Activated CD4-positive, alpha-beta T cell treated with anti-CD3 and anti-CD28 coated beads, Interleukin-2, amount 10 ng/mL, durations not matched to agents 24 days and 14 days (primary cell): ENCODE results near the gene CISTR. TPM values are rescaled to one million over a fixed set of nuclear protein-coding genes. Genes with fewer than 3 reads are reported as not detected.
"Not testable (repeated sequence)": the region's sequence is repeated elsewhere in the genome, so short reads cannot be mapped to it uniquely, and the experiment has no call there.

Experiments
- DNase-seq: peaks from one replicate; pipeline ENCODE4 v3.0.0; 2022
- H3K27ac Mint-ChIP-seq: one replicate; pipeline ENCODE4 v1.8.0; 2022; ENCODE audit warnings: mild to moderate bottlenecking, mixed read lengths
- H3K27me3 Mint-ChIP-seq: one replicate; pipeline ENCODE4 v1.8.0; 2022; ENCODE audit warnings: mixed read lengths
- H3K36me3 Mint-ChIP-seq: one replicate; pipeline ENCODE4 v1.8.0; 2022; ENCODE audit warnings: low read depth, mild to moderate bottlenecking, mixed read lengths
- H3K4me1 Mint-ChIP-seq: one replicate; pipeline ENCODE4 v1.8.0; 2021; ENCODE audit warnings: mixed read lengths
- H3K4me3 Mint-ChIP-seq: one replicate; pipeline ENCODE4 v1.8.0; 2022; ENCODE audit warnings: mild to moderate bottlenecking, moderate library complexity, mixed read lengths
- H3K9me3 Mint-ChIP-seq: one replicate; pipeline ENCODE4 v1.8.0; 2021; ENCODE audit warnings: mixed read lengths
- intact Hi-C: fragments of 100-400 bp; cut with micrococcal nuclease; formaldehyde crosslinking; loops from one replicate; pipeline ENCODE4 v1.15.1; 2023
- total RNA-seq: library from RNA; stranded (reverse); gene quantifications from 2 replicates; pipeline ENCODE4 v1.2.3, GENCODE V29; 2022

Gene CISTR
- total RNA-seq: not detected in 2 replicates

DNA sequence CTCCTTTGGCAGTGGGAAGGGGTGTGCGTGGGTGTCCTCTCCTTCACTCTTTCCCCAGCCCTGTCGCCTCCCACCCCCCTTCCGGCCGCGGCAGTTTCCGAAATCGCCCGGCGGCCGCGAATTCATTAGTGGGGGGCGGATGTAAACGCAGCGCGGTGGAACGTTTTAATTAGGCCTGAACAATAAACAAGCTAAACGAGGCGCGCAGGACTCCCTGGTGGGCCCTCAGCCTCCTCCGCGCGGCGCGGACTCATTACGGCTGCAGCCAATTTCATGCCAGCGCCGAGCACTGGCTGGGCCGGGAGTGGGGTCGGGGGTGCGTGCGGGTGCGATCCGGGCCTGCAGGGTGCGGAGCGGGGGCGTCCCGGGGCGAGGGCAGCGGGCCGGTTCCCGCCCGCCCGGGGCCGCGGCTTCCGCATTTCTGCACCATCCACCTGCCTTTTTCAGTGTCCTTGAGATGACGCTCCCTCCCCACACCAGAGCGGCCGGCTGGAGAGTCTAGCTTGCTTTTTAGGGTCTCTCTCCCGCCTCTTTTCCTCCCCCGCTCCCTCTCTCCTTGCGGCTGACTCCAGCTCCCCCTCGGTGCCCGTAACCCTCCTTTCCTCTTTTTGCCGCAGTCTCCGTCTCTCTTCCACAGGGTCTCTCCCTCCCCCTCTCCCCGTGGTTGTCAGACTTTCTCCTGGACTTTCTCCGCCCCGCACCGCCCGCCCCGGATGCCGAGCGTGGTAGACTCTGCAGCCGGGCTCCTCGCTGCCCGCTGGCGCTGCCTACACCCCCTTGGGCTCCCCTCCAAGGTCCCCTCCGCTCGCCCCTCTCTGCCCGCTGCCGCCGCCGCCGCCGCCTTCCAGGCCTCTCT lies at the start of gene CISTR:
CISTR (minus strand) TSS at position 644 of the 856 bp plus-strand sequence.
- Mint-ChIP-seq H3K9me3 (no peaks in the 10 kb centered on the region), H3K27ac (no peak within 1 kb of the TSS), H3K4me3 (no peak within 1 kb of the TSS), H3K27me3 (peaks cover 5% of the 10 kb centered on the region), H3K36me3 (no peaks in the 10 kb centered on the region), H3K4me1 (peaks cover 26% of the 10 kb centered on the region)
- peak; percentile 74 for DNase-seq
- intact Hi-C loops: no loop called here

DNA sequence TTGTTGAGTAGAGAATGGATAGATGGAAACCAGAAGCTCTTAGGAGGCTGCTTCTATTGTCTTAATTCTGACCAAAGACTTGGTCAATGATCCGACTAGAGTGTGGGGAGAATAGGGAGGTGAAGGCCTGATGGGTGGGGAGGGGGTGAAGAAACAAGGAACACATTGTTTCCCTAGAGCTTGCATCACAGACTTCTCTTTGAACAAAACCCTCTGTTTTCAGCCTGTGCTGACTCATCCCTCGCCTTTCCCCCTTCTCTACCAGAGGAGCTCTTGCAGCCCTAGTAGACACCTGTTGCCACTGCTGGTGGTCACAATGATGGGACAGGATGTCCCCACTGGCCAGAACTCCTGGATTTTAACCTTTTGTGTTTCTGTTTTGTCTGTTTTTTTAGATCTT lies 46.8 kb upstream of the CISTR start:
- Mint-ChIP-seq H3K36me3 (no peaks in the 10 kb centered on the region), H3K9me3 (no peaks in the 10 kb centered on the region), H3K4me3 (no peak overlapping the region), H3K27ac (no peak overlapping the region), H3K4me1 (no peaks in the 10 kb centered on the region), H3K27me3 (peaks cover 32% of the 10 kb centered on the region)
- intact Hi-C loops: no loop called here
- DNase-seq: no peak

DNA sequence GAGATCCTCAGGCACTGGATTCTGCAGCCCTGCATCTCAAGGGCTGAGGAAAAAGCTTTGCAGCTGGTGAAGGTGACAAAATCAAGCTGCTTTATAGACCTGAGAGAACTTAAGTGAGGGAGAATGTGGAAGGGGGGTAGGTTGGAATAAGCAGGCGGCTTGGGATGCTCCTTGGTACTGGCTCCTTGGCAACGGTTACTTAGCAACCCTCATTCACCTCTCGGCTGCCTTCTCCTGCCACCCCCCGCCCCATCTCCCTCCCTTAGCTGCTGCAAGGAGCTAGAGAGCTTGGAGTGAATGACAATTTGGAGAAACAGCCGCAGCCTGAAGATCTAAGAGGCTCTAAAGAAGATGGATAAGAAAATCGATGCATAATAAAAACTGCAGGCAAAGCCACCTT lies 44.1 kb upstream of the CISTR start:
- peaks cover 19% of the 10 kb centered on the region for H3K27me3 Mint-ChIP-seq
- no peak overlapping the region for H3K4me3 Mint-ChIP-seq
- H3K9me3 Mint-ChIP-seq: no peaks in the 10 kb centered on the region
- no peaks in the 10 kb centered on the region for H3K36me3 Mint-ChIP-seq
- intact Hi-C loops: no loop called here
- H3K27ac Mint-ChIP-seq: no peak overlapping the region
- H3K4me1 Mint-ChIP-seq: no peaks in the 10 kb centered on the region
- DNase-seq: no peak

DNA sequence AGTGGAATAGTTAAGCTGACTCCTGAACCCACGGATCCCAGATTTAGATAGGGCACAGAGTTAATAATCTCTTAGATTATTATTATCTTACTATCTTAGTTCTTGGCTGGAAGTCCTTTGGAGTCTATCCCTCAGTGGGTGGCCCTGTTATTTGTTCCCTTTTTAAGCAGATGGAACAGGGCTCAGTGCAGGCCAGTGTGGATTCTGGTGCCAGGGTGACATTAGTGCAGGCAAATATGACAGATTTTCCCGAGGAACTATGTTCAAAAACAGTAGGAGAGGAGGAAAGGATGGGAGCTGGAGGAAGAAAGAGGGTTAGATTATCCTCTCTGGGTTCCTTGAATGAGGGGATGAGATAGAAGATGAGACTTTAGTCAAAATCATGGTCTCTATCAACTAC lies 41.4 kb upstream of the CISTR start:
- no peaks in the 10 kb centered on the region for H3K36me3 Mint-ChIP-seq
- H3K27ac Mint-ChIP-seq: no peak overlapping the region
- intact Hi-C loops: no loop called here
- peaks cover 17% of the 10 kb centered on the region for H3K27me3 Mint-ChIP-seq
- no peaks in the 10 kb centered on the region for H3K4me1 Mint-ChIP-seq
- H3K9me3 Mint-ChIP-seq: no peaks in the 10 kb centered on the region
- no peak overlapping the region for H3K4me3 Mint-ChIP-seq
- DNase-seq: no peak

DNA sequence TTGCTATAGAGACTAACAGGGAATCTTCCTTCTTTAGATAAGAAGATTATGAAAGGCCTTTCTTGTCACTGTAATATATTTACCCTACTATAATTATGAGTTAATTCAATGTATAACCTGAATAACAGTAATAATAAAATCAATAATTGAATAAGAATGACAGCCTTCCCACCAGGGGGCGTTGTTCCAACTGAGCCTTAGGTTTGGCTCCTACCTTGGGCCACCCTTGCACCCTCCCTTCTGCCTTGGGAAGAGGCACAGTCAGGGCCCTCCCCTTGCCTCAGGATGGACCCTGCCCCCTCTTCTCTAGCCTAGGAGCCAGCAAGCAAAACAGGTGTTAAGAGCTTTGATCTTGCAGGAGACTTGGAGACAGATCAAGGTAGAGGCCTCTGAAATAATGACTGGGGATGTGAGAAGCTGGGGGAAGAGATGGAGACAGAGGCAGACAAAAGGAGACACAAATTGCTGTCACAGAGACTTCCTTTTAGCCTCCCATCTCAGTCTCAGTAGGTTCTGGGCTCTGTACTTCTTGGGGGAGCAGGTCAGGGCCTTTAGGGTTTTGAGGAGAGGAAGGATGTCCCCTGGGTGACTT lies 40.1 kb upstream of the CISTR start:
- peak; percentile 62 for DNase-seq
- no peaks in the 10 kb centered on the region for H3K4me1 Mint-ChIP-seq
- no peaks in the 10 kb centered on the region for H3K36me3 Mint-ChIP-seq
- H3K27ac Mint-ChIP-seq: no peak overlapping the region
- H3K27me3 Mint-ChIP-seq: peaks cover 16% of the 10 kb centered on the region
- H3K9me3 Mint-ChIP-seq: no peaks in the 10 kb centered on the region
- no peak overlapping the region for H3K4me3 Mint-ChIP-seq
- intact Hi-C loops: no loop called here

DNA sequence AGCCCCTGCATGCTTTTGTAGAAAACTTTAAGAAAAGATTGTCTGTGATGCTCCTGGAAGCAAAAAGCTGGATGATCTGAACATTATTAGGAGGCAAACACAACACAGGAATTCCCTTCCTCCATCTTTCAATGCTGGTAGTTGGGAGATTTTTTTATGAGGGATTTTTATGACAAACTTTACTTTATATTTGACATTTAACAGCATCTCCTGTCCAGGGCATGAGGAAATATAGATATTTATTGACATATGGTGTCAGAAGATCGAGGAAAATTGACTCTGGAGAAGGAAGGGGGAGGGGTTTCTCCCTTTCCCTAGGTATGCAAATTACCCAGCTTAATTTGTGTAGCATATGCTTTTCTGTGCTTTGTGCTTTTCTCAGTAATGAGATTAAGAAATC lies 37.8 kb upstream of the CISTR start:
- Mint-ChIP-seq H3K27ac (no peak overlapping the region), H3K4me1 (no peaks in the 10 kb centered on the region), H3K27me3 (peaks cover 26% of the 10 kb centered on the region), H3K4me3 (no peak overlapping the region), H3K9me3 (no peaks in the 10 kb centered on the region), H3K36me3 (no peaks in the 10 kb centered on the region)
- DNase-seq: no peak
- intact Hi-C loops: no loop called here

DNA sequence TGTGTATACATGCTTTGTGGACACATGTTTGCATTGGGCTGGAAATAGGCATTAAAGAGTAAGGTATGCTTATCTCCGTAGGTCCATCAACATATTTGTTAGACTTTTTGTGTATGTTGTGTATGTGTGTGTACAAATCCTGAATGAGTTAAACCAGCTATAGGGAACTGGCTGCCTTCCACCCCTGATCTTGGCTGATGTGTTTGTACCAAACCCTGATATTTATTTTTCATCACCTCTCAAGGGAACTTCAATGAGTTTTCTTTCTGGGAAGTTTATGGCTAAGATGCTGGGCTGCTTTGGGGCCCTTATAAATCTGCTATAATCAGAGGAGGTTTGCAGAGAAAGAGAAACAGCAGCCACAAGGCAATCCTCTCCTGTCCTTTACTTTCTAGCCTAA lies 37.1 kb upstream of the CISTR start:
- intact Hi-C loops: no loop called here
- H3K27ac Mint-ChIP-seq: no peak overlapping the region
- no peaks in the 10 kb centered on the region for H3K9me3 Mint-ChIP-seq
- no peaks in the 10 kb centered on the region for H3K36me3 Mint-ChIP-seq
- no peak overlapping the region for H3K4me3 Mint-ChIP-seq
- DNase-seq: no peak
- H3K27me3 Mint-ChIP-seq: peaks cover 27% of the 10 kb centered on the region
- no peaks in the 10 kb centered on the region for H3K4me1 Mint-ChIP-seq

DNA sequence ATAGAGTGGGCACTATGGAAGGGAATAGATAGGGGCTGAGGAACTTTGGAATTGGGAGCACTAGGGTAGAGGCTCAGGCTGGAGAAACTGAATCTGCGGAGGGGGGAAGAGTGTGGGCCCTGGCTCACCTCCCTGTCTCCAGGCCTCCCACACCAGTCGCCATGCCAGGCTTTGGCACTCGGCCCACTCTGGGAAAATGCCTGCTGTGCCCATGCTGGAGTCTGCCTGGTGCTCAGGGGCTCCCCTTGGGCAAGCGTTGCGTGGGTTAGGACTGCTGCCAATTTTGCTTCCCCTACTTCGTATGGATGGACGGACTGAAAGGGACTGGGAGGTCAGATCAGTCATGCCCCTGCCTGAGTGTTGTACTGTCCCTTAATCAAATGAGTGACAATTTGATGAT lies 34.6 kb upstream of the CISTR start:
- Mint-ChIP-seq H3K27me3 (peaks cover 40% of the 10 kb centered on the region), H3K4me3 (no peak overlapping the region), H3K36me3 (no peaks in the 10 kb centered on the region), H3K4me1 (no peaks in the 10 kb centered on the region), H3K9me3 (no peaks in the 10 kb centered on the region), H3K27ac (no peak overlapping the region)
- intact Hi-C loops: no loop called here
- no peak for DNase-seq

DNA sequence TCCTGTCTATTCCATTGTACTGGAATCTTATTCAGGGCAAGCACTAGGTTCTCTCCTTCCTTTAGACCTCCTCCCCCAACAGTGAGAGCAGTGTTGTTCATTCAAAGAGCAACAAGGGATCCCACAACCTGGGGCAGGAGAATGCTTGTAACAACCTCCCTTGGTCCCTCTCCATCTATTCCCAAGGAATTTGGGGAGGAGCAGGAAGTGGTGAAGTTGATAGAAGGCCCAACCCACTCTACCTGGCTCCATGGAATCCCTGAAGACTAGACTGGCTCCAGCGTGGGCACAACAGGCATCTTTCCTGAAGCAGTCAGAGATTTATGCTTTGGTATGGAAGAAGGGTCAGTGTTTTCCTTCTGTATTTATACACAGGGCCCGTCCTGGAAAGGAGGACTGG lies 33.4 kb upstream of the CISTR start:
- no peak for DNase-seq
- no peak overlapping the region for H3K27ac Mint-ChIP-seq
- intact Hi-C loops: no loop called here

DNA sequence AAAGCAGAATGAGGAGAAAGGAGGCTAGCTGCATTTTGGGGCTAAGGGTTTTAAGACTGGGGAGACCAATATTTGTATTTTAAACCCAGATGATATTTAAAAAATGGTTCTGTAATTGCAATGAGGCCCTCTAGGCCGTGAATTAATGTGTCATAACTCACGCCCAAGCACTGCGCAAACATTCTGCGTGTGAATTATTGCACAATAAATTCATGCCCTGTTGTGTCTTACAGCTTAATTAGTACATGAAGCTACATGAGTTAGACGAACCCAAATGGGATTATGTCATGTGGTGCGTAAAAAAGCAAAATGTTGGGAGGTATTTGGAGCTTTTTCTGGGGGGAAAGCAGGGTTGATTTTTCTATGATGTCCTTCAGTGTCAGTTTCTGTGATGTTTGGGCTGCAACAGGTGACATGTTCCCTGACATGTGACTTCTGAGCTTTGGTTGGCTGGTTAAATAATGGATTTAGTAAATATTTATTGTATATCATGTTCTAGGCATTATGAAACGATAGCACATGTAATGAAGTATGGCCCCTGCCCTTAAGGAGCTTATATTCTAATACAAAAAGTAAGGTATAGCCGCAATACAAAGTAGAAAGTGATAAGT lies 30.4 kb upstream of the CISTR start:
- no peak for DNase-seq
- no peaks in the 10 kb centered on the region for H3K9me3 Mint-ChIP-seq
- H3K4me3 Mint-ChIP-seq: no peak overlapping the region
- no peak overlapping the region for H3K27ac Mint-ChIP-seq
- H3K4me1 Mint-ChIP-seq: no peaks in the 10 kb centered on the region
- intact Hi-C loops: no loop called here
- peaks cover 52% of the 10 kb centered on the region for H3K27me3 Mint-ChIP-seq
- H3K36me3 Mint-ChIP-seq: no peaks in the 10 kb centered on the region

More for the DNA sequence above, 33.4 kb upstream of the CISTR start:
- Mint-ChIP-seq H3K9me3 (no peaks in the 10 kb centered on the region), H3K27me3 (peaks cover 52% of the 10 kb centered on the region), H3K4me3 (no peak overlapping the region), H3K4me1 (no peaks in the 10 kb centered on the region), H3K36me3 (no peaks in the 10 kb centered on the region)

DNA sequence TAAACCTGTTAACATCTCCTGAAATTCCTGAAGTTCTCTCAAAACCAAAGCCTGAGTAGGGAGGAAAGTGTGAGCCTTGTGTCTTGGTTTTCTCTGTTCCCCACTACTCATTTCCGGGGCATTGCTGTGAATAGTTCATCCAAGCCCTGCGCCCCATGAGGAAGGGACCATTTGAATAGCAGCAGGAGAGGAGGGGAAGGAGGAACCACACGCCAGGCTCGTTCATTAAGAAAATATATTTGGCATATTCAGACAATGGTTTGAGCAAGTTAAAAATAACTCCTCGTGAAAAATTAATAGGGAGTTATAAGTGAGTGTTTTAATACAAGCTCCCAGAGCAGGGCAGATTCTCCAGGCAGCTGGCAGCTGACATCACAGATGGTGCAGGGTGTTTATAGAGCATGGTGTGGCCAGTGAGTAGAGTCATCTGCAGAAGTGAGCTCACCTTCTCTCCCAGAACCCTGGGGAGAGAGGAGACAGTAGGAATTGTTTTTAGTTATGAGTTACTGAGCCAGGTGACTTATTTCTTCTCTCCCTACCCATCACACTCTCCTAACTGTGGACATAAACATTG lies 29.5 kb upstream of the CISTR start:
- Mint-ChIP-seq H3K9me3 (no peaks in the 10 kb centered on the region), H3K36me3 (no peaks in the 10 kb centered on the region), H3K27ac (no peak overlapping the region), H3K27me3 (peaks cover 54% of the 10 kb centered on the region), H3K4me3 (no peak overlapping the region), H3K4me1 (no peaks in the 10 kb centered on the region)
- DNase-seq: no peak
- intact Hi-C loops: no loop called here

DNA sequence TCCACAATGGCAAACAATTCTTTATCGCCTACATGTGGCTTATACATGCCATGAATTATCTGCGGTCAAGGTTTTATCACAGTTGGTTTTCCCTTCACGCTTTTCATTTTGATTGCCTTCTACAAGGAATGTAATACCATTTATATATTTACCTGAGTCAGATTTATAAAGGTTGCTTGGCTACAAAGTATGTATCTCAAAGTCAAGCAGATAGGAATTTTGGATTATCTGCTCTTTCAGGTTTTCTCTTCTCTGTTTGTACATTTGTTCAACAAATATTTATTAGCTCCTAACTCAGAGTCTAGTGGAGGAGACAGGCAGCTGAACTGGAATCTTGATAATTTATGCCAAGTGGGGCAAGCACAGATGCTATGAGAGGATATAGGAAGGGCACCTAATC lies 28.5 kb upstream of the CISTR start:
- H3K4me3 Mint-ChIP-seq: no peak overlapping the region
- H3K27ac Mint-ChIP-seq: no peak overlapping the region
- intact Hi-C loops: no loop called here
- no peaks in the 10 kb centered on the region for H3K4me1 Mint-ChIP-seq
- H3K27me3 Mint-ChIP-seq: peaks cover 57% of the 10 kb centered on the region
- H3K9me3 Mint-ChIP-seq: no peaks in the 10 kb centered on the region
- DNase-seq: no peak
- no peaks in the 10 kb centered on the region for H3K36me3 Mint-ChIP-seq

DNA sequence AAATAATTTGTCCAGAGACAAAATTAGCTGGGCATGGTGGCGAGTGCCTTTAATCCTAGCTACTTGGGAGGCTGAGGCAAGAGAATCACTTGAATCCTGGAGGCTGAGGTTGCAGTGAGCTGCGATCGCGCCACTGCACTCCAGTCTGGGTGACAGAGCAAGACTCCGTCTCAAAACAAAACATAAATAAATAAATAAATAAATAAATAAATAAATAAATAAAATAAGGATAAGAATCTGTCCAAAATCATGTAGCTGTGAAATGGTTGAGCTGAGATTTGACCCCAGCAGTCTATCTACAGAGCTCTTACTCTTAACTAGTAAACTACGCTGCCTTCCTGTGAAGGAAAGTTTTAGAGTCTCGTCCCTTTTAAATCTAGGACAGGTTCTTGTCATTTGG lies 27.9 kb upstream of the CISTR start:
- H3K27ac Mint-ChIP-seq, H3K36me3 Mint-ChIP-seq, H3K4me1 Mint-ChIP-seq, intact Hi-C loops, H3K4me3 Mint-ChIP-seq, DNase-seq, H3K9me3 Mint-ChIP-seq: not testable (repeated sequence)
- peaks cover 53% of the 10 kb centered on the region for H3K27me3 Mint-ChIP-seq

DNA sequence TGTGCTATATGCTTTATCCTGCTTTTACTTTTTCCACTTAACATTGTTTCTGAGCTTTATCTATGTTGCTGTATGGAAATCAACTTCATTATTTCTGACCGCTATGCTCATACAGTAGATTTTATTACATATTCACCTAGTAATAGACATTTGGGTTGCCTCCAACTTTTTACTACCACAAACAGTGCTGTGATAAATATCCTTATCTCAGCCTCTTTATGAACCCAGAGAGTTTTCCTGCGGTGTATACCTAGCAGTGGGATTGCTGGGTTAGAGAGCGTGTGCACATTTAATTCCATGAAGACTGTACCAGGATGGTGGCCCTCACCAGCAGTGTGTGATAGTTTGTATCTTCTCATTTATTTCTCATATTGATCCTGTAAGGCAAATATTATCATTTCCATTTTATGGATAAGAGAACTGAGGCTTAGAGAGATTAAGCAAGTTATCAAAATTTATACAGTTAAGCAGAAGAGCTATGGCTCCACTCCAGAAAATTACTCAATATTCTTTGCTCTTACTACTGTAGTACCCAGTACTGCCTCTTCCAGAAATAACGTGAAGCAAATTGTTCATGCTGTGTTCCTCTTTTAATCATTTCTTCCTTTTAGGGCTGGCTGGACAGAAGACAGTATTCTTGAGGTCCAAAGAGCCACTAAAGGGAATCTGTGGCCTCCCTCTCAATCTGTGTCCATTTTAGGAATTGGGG lies 26.3 kb upstream of the CISTR start:
- intact Hi-C loops: no loop called here
- H3K4me3 Mint-ChIP-seq: no peak overlapping the region
- H3K36me3 Mint-ChIP-seq: no peaks in the 10 kb centered on the region
- DNase-seq: no peak
- no peaks in the 10 kb centered on the region for H3K4me1 Mint-ChIP-seq
- no peak overlapping the region for H3K27ac Mint-ChIP-seq
- no peaks in the 10 kb centered on the region for H3K9me3 Mint-ChIP-seq
- H3K27me3 Mint-ChIP-seq: peaks cover 55% of the 10 kb centered on the region
